Stomach (tissue), 9 donors: ENCODE results near the gene SRI. TPM values are rescaled to one million over a fixed set of nuclear protein-coding genes. Genes with fewer than 3 reads are reported as not detected.

ENCODE experiments used
- DNase-seq, 2 donors: peaks; one replicate each; pipeline versions ENCODE4 v3.0.0 to v3.0.0-alpha.2; 2013 to 2019
- H3K27ac ChIP-seq, 5 donors: fragments of 200-600 bp in 4 of 5; sonication (generic) in 4 of 5; one replicate each; pipeline ENCODE4 v1.5.1; 2013 to 2019; ENCODE audit warnings: mild to moderate bottlenecking in 1 of 5, moderate library complexity in 1 of 5
- H3K27me3 ChIP-seq, 3 donors: fragments of 200-600 bp; sonication (generic); one replicate each; pipeline ENCODE4 v1.5.1; 2017 to 2019; ENCODE audit warnings: mixed run types in 1 of 3
- H3K36me3 ChIP-seq, 4 donors: fragments of 200-600 bp; sonication (generic); 1 replicate in 3 of 4; 2 replicates in 1 of 4; pipeline ENCODE4 v1.5.1; 2016 to 2019
- H3K4me1 ChIP-seq, 4 donors: fragments of 200-600 bp; sonication (generic); one replicate each; pipeline ENCODE4 v1.5.1; 2016 to 2019
- H3K4me3 ChIP-seq, 4 donors: fragments of 200-600 bp; sonication (generic) in 3 of 4; one replicate each; pipeline ENCODE4 v1.5.1; 2016 to 2019; ENCODE audit warnings: mild to moderate bottlenecking in 1 of 4
- H3K9me3 ChIP-seq, 4 donors: fragments of 200-600 bp; sonication (generic); one replicate each; pipeline ENCODE4 v1.5.1; 2016 to 2019
- CTCF ChIP-seq, 7 experiments: fragments of 450-650 bp in 4 of 7; fragments of 200-600 bp in 3 of 7; sonication (generic) in 3 of 7; IDR thresholded peaks; one replicate each; pipeline ENCODE4 v1.5.1; 2016 to 2019; ENCODE audit warnings: antibody characterized with exemption in 7 of 7, control low read depth in 2 of 7, mild to moderate bottlenecking in 1 of 7
- EP300 ChIP-seq: sonication (generic); formaldehyde crosslinking; IDR thresholded peaks from one replicate; pipeline ENCODE4 v1.6.1; 2017; ENCODE audit warnings: antibody characterized with exemption
- POLR2A ChIP-seq, 4 donors: fragments of 450-650 bp; IDR thresholded peaks; one replicate each; pipeline ENCODE4 v1.6.1; 2016; ENCODE audit warnings: antibody characterized with exemption in 4 of 4, control low read depth in 2 of 4, mild to moderate bottlenecking in 1 of 4, moderate library complexity in 1 of 4
- POLR2AphosphoS5 ChIP-seq, 3 donors: sonication (generic); formaldehyde crosslinking; IDR thresholded peaks; one replicate each; pipeline ENCODE4 v1.6.1; 2016; ENCODE audit warnings: antibody characterized with exemption in 3 of 3
- WGBS, 5 donors: extraction: QIAGEN DNeasy Blood & Tissue Kit in 3 of 5; methylation state at CpG; one replicate each; pipeline versions ENCODE4 v1.1.5 to v1.1.7; 2013 to 2018; 5-methylcytosine and 5-hydroxymethylcytosine counted together
- intact Hi-C: fragments of 100-400 bp; cut with DNase I; formaldehyde crosslinking; loops from one replicate; pipeline ENCODE4 v1.15.1; 2023; ENCODE audit warnings: low total_unique reads
- polyA plus RNA-seq, 3 donors: library from polyadenylated mRNA; stranded (reverse); fragments of 200-250 nt; gene quantifications; one replicate each; pipeline ENCODE4 v1.2.3, GENCODE V29; 2013
- total RNA-seq, 5 donors: library from RNA; depleted of rRNA; stranded (reverse); fragments of >200 nt; gene quantifications; one replicate each; pipeline versions ENCODE4 v1.1.0 to v1.2.3, GENCODE V29; 2014 to 2016
- donor health status: healthy with polysubstance abuse.
- donor health status: Bipolar disorder and iron deficiency.
- donor health status: healthy.

The SRI gene
- total and polyA plus RNA-seq, 8 donors: 23.3 to 107 (median 85.0) TPM

GRCh38 chr7:88191911-88192310 lies 27.9 kb downstream of the SRI start:
- intact Hi-C loops: no loop called here
- Histone ChIP-seq H3K4me3 (no peak overlapping the region), H3K4me1 (no peaks in the 10 kb centered on the region), H3K27ac (no peak overlapping the region), H3K9me3 (no peaks in the 10 kb centered on the region), H3K36me3 (no peaks in the 10 kb centered on the region), H3K27me3 (no peaks in the 10 kb centered on the region)
- no peak for DNase-seq
- WGBS, 5 donors: 77 to 87% (median 80%) methylated on average over 3 of the region's 3 CpGs
- TF ChIP-seq EP300 (no peak), POLR2A (IDR thresholded peaks at IDR 0.05) (no peak), CTCF (IDR thresholded peaks at IDR 0.05) (no peak), POLR2AphosphoS5 (IDR thresholded peaks at IDR 0.05) (no peak)

GRCh38 chr7:88185650-88186049 lies 34.2 kb downstream of the SRI start:
- H3K27me3 ChIP-seq: no peaks in the 10 kb centered on the region
- no peak overlapping the region for H3K27ac ChIP-seq
- no peak for DNase-seq
- TF ChIP-seq CTCF (IDR thresholded peaks at IDR 0.05) (no peak), POLR2A (IDR thresholded peaks at IDR 0.05) (no peak), EP300 (no peak), POLR2AphosphoS5 (IDR thresholded peaks at IDR 0.05) (no peak)
- H3K9me3 ChIP-seq: no peaks in the 10 kb centered on the region
- intact Hi-C loops: no loop called here
- H3K4me1 ChIP-seq: no peaks in the 10 kb centered on the region
- no peak overlapping the region for H3K4me3 ChIP-seq
- no peaks in the 10 kb centered on the region for H3K36me3 ChIP-seq

- Histone ChIP-seq H3K27me3 (no peaks in the 10 kb centered on the region), H3K4me3 (no peak overlapping the region), H3K9me3 (no peaks in the 10 kb centered on the region), H3K27ac (no peak overlapping the region), H3K4me1 (no peaks in the 10 kb centered on the region), H3K36me3 (no peaks in the 10 kb centered on the region)
- no peak for TF ChIP-seq CTCF (IDR thresholded peaks at IDR 0.05)
- TF ChIP-seq EP300: no peak
- no peak for TF ChIP-seq POLR2A (IDR thresholded peaks at IDR 0.05)
- TF ChIP-seq POLR2AphosphoS5 (IDR thresholded peaks at IDR 0.05): no peak
- intact Hi-C loops: no loop called here
- DNase-seq: no peak
- 84 to 90% (median 87%) methylated on average over 5 of the region's 5 CpGs for WGBS, 5 donors
Observed at GRCh38 chr7:88184848-88185304, 35.0 kb downstream of the SRI start.

GRCh38 chr7:88183051-88183450 lies 36.8 kb downstream of the SRI start:
- no peaks in the 10 kb centered on the region for H3K36me3 ChIP-seq
- TF ChIP-seq POLR2A (IDR thresholded peaks at IDR 0.05) (no peak), EP300 (no peak), POLR2AphosphoS5 (IDR thresholded peaks at IDR 0.05) (no peak), CTCF (IDR thresholded peaks at IDR 0.05) (no peak)
- no peaks in the 10 kb centered on the region for H3K9me3 ChIP-seq
- H3K4me3 ChIP-seq: no peak overlapping the region
- WGBS, 5 donors: 42 to 71% (median 64%) methylated on average over 1 of the region's 1 CpG
- no peak for DNase-seq
- intact Hi-C loops: no loop called here
- H3K27me3 ChIP-seq: no peaks in the 10 kb centered on the region
- H3K4me1 ChIP-seq: no peaks in the 10 kb centered on the region
- no peak overlapping the region for H3K27ac ChIP-seq
